BLaER1 treated with 17β-estradiol and CSF1 and Interleukin-3, amounts not matched to agents 10 nM and 100 nM (cell line): ENCODE results near the gene CDKN1A.

Experiments used
- H3K27ac ChIP-seq, 11 experiments: shearing (Covaris generic); formaldehyde crosslinking; 2 replicates each; pipeline ENCODE4 v1.8.1; 2022
- H3K27me3 ChIP-seq, 11 experiments: shearing (Covaris generic); formaldehyde crosslinking; 2 replicates each; pipeline ENCODE4 v1.8.1; 2022
- H3K36me3 ChIP-seq, 11 experiments: shearing (Covaris generic); formaldehyde crosslinking; 2 replicates each; pipeline ENCODE4 v1.8.1; 2022
- H3K4me1 ChIP-seq, 10 experiments: shearing (Covaris generic); formaldehyde crosslinking; 2 replicates each; pipeline ENCODE4 v1.8.1; 2022
- H3K4me2 ChIP-seq, 11 experiments: shearing (Covaris generic); formaldehyde crosslinking; 2 replicates each; pipeline ENCODE4 v1.8.1; 2022
- H3K4me3 ChIP-seq, 10 experiments: shearing (Covaris generic); formaldehyde crosslinking; 2 replicates each; pipeline ENCODE4 v1.8.1; 2022
- H3K9ac ChIP-seq, 11 experiments: shearing (Covaris generic); formaldehyde crosslinking; 2 replicates each; pipeline ENCODE4 v1.8.1; 2022
- H3K9me3 ChIP-seq, 11 experiments: shearing (Covaris generic); formaldehyde crosslinking; replicated peaks in 1 of 11; 2 replicates each; pipeline ENCODE4 v1.8.1; 2022
- H4K20me1 ChIP-seq, 11 experiments: shearing (Covaris generic); formaldehyde crosslinking; 2 replicates each; pipeline ENCODE4 v1.8.1; 2022
- Cebpa-rat ChIP-seq, 11 experiments: shearing (Covaris generic); IDR thresholded peaks; 2 replicates each; pipeline ENCODE4 v1.8.1; 2022

Gene CDKN1A

DNA sequence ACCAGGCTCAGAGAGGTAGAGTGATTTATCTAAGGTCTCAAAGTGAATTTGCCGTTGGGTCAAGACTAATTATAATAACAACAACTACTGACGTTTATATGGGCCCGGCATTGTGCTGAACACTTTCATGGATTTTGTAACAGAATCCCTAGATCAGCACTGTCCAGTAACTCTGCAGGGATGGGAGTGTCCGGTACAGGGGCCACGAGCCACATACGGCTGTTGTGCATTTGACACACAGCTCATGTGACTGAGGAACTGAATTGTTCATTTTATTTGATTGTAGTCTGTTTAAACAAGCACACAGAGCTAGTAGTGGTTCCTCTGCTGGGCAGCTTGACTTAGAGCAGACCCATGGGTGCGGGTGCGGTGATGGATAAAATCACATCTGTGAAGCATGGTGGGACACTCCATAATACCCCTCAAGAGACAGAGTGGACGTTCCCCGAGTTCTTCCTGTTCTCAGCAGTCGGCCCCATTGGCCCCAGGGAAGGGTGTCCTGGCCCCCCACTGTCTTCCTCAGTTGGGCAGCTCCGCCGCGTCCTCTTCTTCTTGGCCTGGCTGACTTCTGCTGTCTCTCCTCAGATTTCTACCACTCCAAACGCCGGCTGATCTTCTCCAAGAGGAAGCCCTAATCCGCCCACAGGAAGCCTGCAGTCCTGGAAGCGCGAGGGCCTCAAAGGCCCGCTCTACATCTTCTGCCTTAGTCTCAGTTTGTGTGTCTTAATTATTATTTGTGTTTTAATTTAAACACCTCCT lies 6.8 kb downstream of the CDKN1A start:
- no peak for TF ChIP-seq Cebpa-rat (IDR thresholded peaks at IDR 0.05)
- Histone ChIP-seq H4K20me1 (peaks cover 82 to 99% (median 97%) of the 10 kb centered on the region in 11 experiments), H3K9me3 (no peaks in the 10 kb centered on the region), H3K9ac (peak overlapping the region; percentile 10 to 99 (median 93); a peak in 19 of 22 replicates), H3K27ac (peak overlapping the region; percentile 24 to 96 (median 51); a peak in 20 of 22 replicates), H3K4me3 (peak overlapping the region in 4 of 10 experiments; percentile 9 to 100 (median 33); a peak in 5 of 20 replicates), H3K27me3 (no peaks in the 10 kb centered on the region), H3K4me2 (peak overlapping the region; percentile 86 to 98 (median 95)), H3K4me1 (peaks cover 50 to 63% (median 58%) of the 10 kb centered on the region in 10 experiments), H3K36me3 (peaks cover 63 to 78% (median 72%) of the 10 kb centered on the region in 11 experiments)

DNA sequence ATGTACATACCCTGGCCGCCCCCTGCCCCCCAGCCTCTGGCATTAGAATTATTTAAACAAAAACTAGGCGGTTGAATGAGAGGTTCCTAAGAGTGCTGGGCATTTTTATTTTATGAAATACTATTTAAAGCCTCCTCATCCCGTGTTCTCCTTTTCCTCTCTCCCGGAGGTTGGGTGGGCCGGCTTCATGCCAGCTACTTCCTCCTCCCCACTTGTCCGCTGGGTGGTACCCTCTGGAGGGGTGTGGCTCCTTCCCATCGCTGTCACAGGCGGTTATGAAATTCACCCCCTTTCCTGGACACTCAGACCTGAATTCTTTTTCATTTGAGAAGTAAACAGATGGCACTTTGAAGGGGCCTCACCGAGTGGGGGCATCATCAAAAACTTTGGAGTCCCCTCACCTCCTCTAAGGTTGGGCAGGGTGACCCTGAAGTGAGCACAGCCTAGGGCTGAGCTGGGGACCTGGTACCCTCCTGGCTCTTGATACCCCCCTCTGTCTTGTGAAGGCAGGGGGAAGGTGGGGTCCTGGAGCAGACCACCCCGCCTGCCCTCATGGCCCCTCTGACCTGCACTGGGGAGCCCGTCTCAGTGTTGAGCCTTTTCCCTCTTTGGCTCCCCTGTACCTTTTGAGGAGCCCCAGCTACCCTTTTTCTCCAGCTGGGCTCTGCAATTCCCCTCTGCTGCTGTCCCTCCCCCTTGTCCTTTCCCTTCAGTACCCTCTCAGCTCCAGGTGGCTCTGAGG lies 7.6 kb downstream of the CDKN1A start:
- Histone ChIP-seq H3K27ac (peak overlapping the region; percentile 24 to 96 (median 51); a peak in 19 of 22 replicates), H3K9me3 (no peaks in the 10 kb centered on the region), H3K4me2 (peak overlapping the region; percentile 86 to 98 (median 95)), H4K20me1 (peaks cover 75 to 99% (median 96%) of the 10 kb centered on the region in 11 experiments), H3K4me3 (peak overlapping the region in 2 of 10 experiments; percentile 21 to 100; a peak in 1 of 20 replicates), H3K9ac (peak overlapping the region in 9 of 11 experiments; percentile 10 to 98 (median 93); a peak in 12 of 22 replicates), H3K36me3 (peaks cover 56 to 71% (median 67%) of the 10 kb centered on the region in 11 experiments), H3K4me1 (peaks cover 51 to 68% (median 63%) of the 10 kb centered on the region in 10 experiments), H3K27me3 (no peaks in the 10 kb centered on the region)
- no peak for TF ChIP-seq Cebpa-rat (IDR thresholded peaks at IDR 0.05)

DNA sequence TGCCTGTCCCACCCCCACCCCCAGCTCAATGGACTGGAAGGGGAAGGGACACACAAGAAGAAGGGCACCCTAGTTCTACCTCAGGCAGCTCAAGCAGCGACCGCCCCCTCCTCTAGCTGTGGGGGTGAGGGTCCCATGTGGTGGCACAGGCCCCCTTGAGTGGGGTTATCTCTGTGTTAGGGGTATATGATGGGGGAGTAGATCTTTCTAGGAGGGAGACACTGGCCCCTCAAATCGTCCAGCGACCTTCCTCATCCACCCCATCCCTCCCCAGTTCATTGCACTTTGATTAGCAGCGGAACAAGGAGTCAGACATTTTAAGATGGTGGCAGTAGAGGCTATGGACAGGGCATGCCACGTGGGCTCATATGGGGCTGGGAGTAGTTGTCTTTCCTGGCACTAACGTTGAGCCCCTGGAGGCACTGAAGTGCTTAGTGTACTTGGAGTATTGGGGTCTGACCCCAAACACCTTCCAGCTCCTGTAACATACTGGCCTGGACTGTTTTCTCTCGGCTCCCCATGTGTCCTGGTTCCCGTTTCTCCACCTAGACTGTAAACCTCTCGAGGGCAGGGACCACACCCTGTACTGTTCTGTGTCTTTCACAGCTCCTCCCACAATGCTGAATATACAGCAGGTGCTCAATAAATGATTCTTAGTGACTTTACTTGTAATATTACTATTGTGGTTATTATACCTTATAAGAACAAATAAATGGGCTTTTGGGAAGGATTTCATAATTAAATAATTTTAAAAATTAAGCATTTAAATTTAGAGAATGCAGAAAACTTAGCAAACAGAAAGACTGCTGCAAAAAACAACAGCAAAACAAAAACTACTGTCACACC lies 8.4 kb downstream of the CDKN1A start:
- Histone ChIP-seq H4K20me1 (peaks cover 68 to 99% (median 88%) of the 10 kb centered on the region in 11 experiments), H3K27me3 (no peaks in the 10 kb centered on the region), H3K4me3 (no peak overlapping the region; a peak in 1 of 20 replicates), H3K4me1 (peaks cover 52 to 71% (median 65%) of the 10 kb centered on the region in 10 experiments), H3K9ac (peak overlapping the region in 2 of 11 experiments; percentile 93 to 97; a peak in 4 of 22 replicates), H3K9me3 (no peaks in the 10 kb centered on the region), H3K27ac (peak overlapping the region in 8 of 11 experiments; percentile 30 to 96 (median 74); a peak in 14 of 22 replicates), H3K36me3 (peaks cover 52 to 64% (median 62%) of the 10 kb centered on the region in 11 experiments), H3K4me2 (peak overlapping the region in 4 of 11 experiments; percentile 86 to 97 (median 95); a peak in 8 of 22 replicates)
- no peak for TF ChIP-seq Cebpa-rat (IDR thresholded peaks at IDR 0.05)

DNA sequence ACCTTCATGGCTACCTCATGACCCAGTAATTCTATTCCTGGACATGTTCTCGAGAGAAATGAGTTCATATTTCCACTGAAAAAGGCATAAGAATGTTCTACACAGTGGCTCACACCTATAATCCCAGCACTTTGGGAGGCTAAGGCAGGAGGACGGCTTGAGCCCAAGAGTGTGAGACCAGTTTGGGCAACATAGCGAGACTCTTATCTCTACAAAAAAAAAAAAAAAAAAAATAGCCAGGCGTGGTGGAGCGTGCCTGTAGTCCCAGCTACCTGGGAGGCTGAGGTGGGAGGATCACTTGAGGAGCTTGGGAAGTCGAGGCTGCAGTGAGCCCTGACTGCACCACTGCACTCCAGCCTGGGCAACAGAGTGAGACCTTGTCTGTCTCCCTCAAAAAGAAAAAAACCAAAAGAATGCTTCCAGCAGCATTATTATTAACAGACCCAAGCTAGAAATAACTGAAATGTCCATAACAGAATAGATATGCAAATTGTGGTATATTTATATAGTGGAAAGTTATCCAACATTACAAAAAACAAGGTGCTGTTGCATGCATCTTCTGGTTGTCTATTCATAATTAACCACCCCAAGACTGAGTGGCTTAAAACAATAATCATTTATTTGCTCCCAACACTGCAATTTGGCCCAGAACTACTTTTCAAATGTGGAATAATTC lies 9.7 kb downstream of the CDKN1A start:
- H3K4me1 ChIP-seq, result peaks cover 50 to 70% (median 63%) of the 10 kb centered on the region in 10 experiments
- TF ChIP-seq Cebpa-rat (IDR thresholded peaks at IDR 0.05), result no peak
- peaks cover 55 to 96% (median 75%) of the 10 kb centered on the region in 11 experiments for H4K20me1 ChIP-seq
- peaks cover 39 to 52% (median 49%) of the 10 kb centered on the region in 11 experiments for H3K36me3 ChIP-seq
- H3K9ac ChIP-seq, result no peak overlapping the region
- H3K4me3 ChIP-seq, result no peak overlapping the region
- H3K4me2 ChIP-seq, result no peak overlapping the region
- no peaks in the 10 kb centered on the region for H3K27me3 ChIP-seq
- H3K9me3 ChIP-seq, result no peaks in the 10 kb centered on the region
- H3K27ac ChIP-seq, result no peak overlapping the region

DNA sequence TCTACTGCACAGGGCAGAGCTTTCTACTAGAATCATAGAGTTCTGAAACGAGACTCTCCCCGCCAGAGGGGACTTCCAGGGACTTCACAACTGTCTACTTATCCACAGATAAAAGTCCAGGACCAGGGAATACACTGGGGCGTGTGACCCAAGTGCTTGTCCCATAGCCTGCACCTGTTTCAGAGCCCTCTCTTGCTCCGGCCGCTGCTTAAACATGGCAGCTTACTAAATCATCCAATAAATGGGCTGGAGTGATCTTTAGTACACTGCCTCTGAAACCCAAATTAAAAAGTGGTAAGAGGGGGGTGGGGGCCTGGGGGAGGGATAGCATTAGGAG lies 10.2 kb downstream of the CDKN1A start:
- Histone ChIP-seq H4K20me1 (peaks cover 50 to 91% (median 70%) of the 10 kb centered on the region in 11 experiments), H3K27ac (no peak overlapping the region), H3K27me3 (no peaks in the 10 kb centered on the region), H3K4me2 (no peak overlapping the region), H3K4me1 (peaks cover 45 to 66% (median 60%) of the 10 kb centered on the region in 10 experiments), H3K9me3 (no peaks in the 10 kb centered on the region), H3K9ac (no peak overlapping the region), H3K4me3 (no peak overlapping the region), H3K36me3 (peaks cover 34 to 47% (median 44%) of the 10 kb centered on the region in 11 experiments)
- TF ChIP-seq Cebpa-rat (IDR thresholded peaks at IDR 0.05), result no peak

DNA sequence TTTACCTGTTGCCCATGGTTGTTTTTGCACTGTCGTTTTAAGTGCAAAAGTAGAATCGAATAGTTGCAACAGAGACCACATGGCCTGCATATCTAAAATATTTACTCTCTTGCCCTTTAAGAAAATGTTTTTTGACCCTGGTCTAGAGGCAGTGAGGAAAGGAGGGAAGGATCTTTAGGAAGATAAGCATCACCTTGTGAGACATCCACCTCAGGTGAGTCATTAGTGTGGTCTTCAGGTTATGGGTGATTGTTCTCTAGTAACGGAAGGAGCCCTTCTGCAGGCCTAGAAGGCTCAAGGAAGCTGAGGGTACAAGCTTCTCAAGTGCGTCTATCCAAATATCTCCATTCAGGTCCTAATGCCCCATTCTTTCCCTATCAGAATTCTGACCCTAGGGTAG lies 12.5 kb downstream of the CDKN1A start:
- Histone ChIP-seq H3K9ac (no peak overlapping the region), H3K36me3 (peaks cover 11 to 24% (median 21%) of the 10 kb centered on the region in 11 experiments), H3K27ac (peak overlapping the region in 2 of 11 experiments; percentile 26 to 59; a peak in 2 of 22 replicates), H3K9me3 (no peaks in the 10 kb centered on the region; a peak in 1 of 22 replicates), H3K4me1 (peaks cover 24 to 58% (median 49%) of the 10 kb centered on the region in 10 experiments), H3K27me3 (no peaks in the 10 kb centered on the region), H3K4me2 (peak overlapping the region in 8 of 11 experiments; percentile 50 to 86 (median 72); a peak in 12 of 22 replicates), H4K20me1 (peaks cover 27 to 68% (median 47%) of the 10 kb centered on the region in 11 experiments), H3K4me3 (no peak overlapping the region)
- TF ChIP-seq Cebpa-rat (IDR thresholded peaks at IDR 0.05), result no peak

DNA sequence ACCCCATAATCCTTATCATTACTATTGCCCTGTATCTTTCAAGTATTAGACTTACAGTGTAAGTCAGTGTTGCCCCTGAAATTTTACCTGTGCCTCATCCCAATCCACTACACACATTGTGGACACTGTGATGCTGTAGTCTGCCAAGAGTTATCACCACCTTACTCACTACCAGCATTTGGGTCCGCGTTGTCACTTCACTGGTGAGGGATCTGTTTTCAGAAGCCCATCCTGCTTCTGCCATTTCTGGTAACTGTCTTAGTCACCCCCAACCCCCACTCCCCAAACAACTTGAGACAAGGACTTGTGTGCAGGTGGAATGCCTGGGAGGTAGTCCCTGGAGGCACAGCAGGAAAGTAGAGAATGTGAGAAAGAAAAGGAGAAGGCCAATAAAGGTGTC lies 13.1 kb downstream of the CDKN1A start:
- no peaks in the 10 kb centered on the region for H3K27me3 ChIP-seq
- peaks cover 21 to 62% (median 41%) of the 10 kb centered on the region in 11 experiments for H4K20me1 ChIP-seq
- peak overlapping the region in 7 of 11 experiments; percentile 6 to 59 (median 26); a peak in 9 of 22 replicates for H3K27ac ChIP-seq
- peaks cover 5 to 18% (median 15%) of the 10 kb centered on the region in 11 experiments for H3K36me3 ChIP-seq
- no peak for TF ChIP-seq Cebpa-rat (IDR thresholded peaks at IDR 0.05)
- 0 out of 22 replicates have a peak overlapping the region, but pooled peaks of 1 of the 11 experiments have one; percentile 29 for H3K9ac ChIP-seq
- H3K4me3 ChIP-seq, result no peak overlapping the region
- peaks cover 25 to 56% (median 46%) of the 10 kb centered on the region in 10 experiments for H3K4me1 ChIP-seq
- H3K9me3 ChIP-seq, result no peaks in the 10 kb centered on the region; a peak in 1 of 22 replicates
- peak overlapping the region; percentile 50 to 86 (median 70) for H3K4me2 ChIP-seq
